Activated T-helper 17 cell treated with anti-CD3 and anti-CD28 coated beads, Interleukin-2, amount 50 U/mL, for 72 hours (primary cell): ENCODE measurements around the gene NTN3. TPM values are rescaled to one million over a fixed set of nuclear protein-coding genes. Genes with fewer than 3 reads are reported as not detected.

Experiments
- ATAC-seq: fragments of 150-1000 bp; cut with Tn5 transposase; replicated peaks from 2 replicates; pipeline ENCODE4 v1.10.0; 2021; ENCODE audit warnings: mild to moderate bottlenecking, moderate library complexity
- H3K27ac Mint-ChIP-seq: one replicate; pipeline ENCODE4 v1.8.0; 2022; ENCODE audit warnings: mixed read lengths
- H3K27me3 Mint-ChIP-seq: one replicate; pipeline ENCODE4 v1.8.0; 2022; ENCODE audit warnings: mixed read lengths
- H3K36me3 Mint-ChIP-seq: one replicate; pipeline ENCODE4 v1.8.0; 2022; ENCODE audit warnings: low read depth, mild to moderate bottlenecking, mixed read lengths
- H3K4me1 Mint-ChIP-seq: one replicate; pipeline ENCODE4 v1.8.0; 2022; ENCODE audit warnings: mixed read lengths
- H3K4me3 Mint-ChIP-seq: one replicate; pipeline ENCODE4 v1.8.0; 2022; ENCODE audit warnings: mild to moderate bottlenecking, mixed read lengths
- H3K9me3 Mint-ChIP-seq: one replicate; pipeline ENCODE4 v1.8.0; 2022; ENCODE audit warnings: mixed read lengths
- total RNA-seq, 2 donors: library from RNA; stranded (reverse); gene quantifications; one replicate each; pipeline ENCODE4 v1.2.3, GENCODE V29; 2022

Gene NTN3
- total RNA-seq, 2 donors from 2014 or later: 0.21 TPM; not detected in 1

GRCh38 chr16:2486645-2487516 lies 15.8 kb downstream of the NTN3 start:
- ATAC-seq: peak; percentile 99

GRCh38 chr16:2487517-2487842 lies 16.4 kb downstream of the NTN3 start:
- peak overlapping the region; percentile 89 for H3K27ac Mint-ChIP-seq
- no peak for ATAC-seq
- no peaks in the 10 kb centered on the region for H3K27me3 Mint-ChIP-seq
- H3K36me3 Mint-ChIP-seq: no peaks in the 10 kb centered on the region
- H3K9me3 Mint-ChIP-seq: no peaks in the 10 kb centered on the region
- H3K4me3 Mint-ChIP-seq: peak overlapping the region; percentile 76
- peaks cover 17% of the 10 kb centered on the region for H3K4me1 Mint-ChIP-seq

More at GRCh38 chr16:2486645-2487516, 15.8 kb downstream of the NTN3 start:
- peak overlapping the region; percentile 89 for H3K27ac Mint-ChIP-seq
- H3K4me3 Mint-ChIP-seq: peak overlapping the region; percentile 76
- no peaks in the 10 kb centered on the region for H3K36me3 Mint-ChIP-seq
- no peaks in the 10 kb centered on the region for H3K27me3 Mint-ChIP-seq
- peaks cover 17% of the 10 kb centered on the region for H3K4me1 Mint-ChIP-seq
- H3K9me3 Mint-ChIP-seq: no peaks in the 10 kb centered on the region

GRCh38 chr16:2487903-2488531 lies 16.9 kb downstream of the NTN3 start:
- ATAC-seq: no peak

GRCh38 chr16:2489581-2489980 lies 18.5 kb downstream of the NTN3 start:
- Mint-ChIP-seq H3K27ac (no peak overlapping the region), H3K9me3 (no peaks in the 10 kb centered on the region), H3K4me1 (peaks cover 13% of the 10 kb centered on the region), H3K27me3 (no peaks in the 10 kb centered on the region), H3K36me3 (no peaks in the 10 kb centered on the region), H3K4me3 (no peak overlapping the region)
- no peak for ATAC-seq

More at GRCh38 chr16:2487903-2488531, 16.9 kb downstream of the NTN3 start:
- Mint-ChIP-seq H3K4me1 (peaks cover 17% of the 10 kb centered on the region), H3K4me3 (peak overlapping the region; percentile 76), H3K27me3 (no peaks in the 10 kb centered on the region), H3K27ac (no peak overlapping the region), H3K36me3 (no peaks in the 10 kb centered on the region), H3K9me3 (no peaks in the 10 kb centered on the region)

- Mint-ChIP-seq H3K4me1 (peaks cover 12% of the 10 kb centered on the region), H3K4me3 (no peak overlapping the region), H3K27me3 (no peaks in the 10 kb centered on the region), H3K27ac (no peak overlapping the region), H3K36me3 (no peaks in the 10 kb centered on the region), H3K9me3 (no peaks in the 10 kb centered on the region)
- no peak for ATAC-seq
Observed at GRCh38 chr16:2490190-2491105, 19.4 kb downstream of the NTN3 start.

- no peak overlapping the region for H3K27ac Mint-ChIP-seq
- H3K4me1 Mint-ChIP-seq: peaks cover 4% of the 10 kb centered on the region
- no peak overlapping the region for H3K4me3 Mint-ChIP-seq
- no peak for ATAC-seq
- no peaks in the 10 kb centered on the region for H3K9me3 Mint-ChIP-seq
- H3K27me3 Mint-ChIP-seq: no peaks in the 10 kb centered on the region
- H3K36me3 Mint-ChIP-seq: peaks cover 1% of the 10 kb centered on the region
Observed at GRCh38 chr16:2492292-2492691, 21.2 kb downstream of the NTN3 start.

- H3K27me3 Mint-ChIP-seq: no peaks in the 10 kb centered on the region
- H3K36me3 Mint-ChIP-seq: peaks cover 9% of the 10 kb centered on the region
- H3K9me3 Mint-ChIP-seq: no peaks in the 10 kb centered on the region
- H3K4me3 Mint-ChIP-seq: no peak overlapping the region
- no peak overlapping the region for H3K27ac Mint-ChIP-seq
- no peak for ATAC-seq
- no peaks in the 10 kb centered on the region for H3K4me1 Mint-ChIP-seq
Observed at GRCh38 chr16:2493605-2494004, 22.5 kb downstream of the NTN3 start.

- no peaks in the 10 kb centered on the region for H3K27me3 Mint-ChIP-seq
- H3K36me3 Mint-ChIP-seq: peaks cover 9% of the 10 kb centered on the region
- no peaks in the 10 kb centered on the region for H3K4me1 Mint-ChIP-seq
- H3K4me3 Mint-ChIP-seq: no peak overlapping the region
- no peaks in the 10 kb centered on the region for H3K9me3 Mint-ChIP-seq
- H3K27ac Mint-ChIP-seq: no peak overlapping the region
- no peak for ATAC-seq
Observed at GRCh38 chr16:2494616-2495015, 23.5 kb downstream of the NTN3 start.

- Mint-ChIP-seq H3K36me3 (peaks cover 9% of the 10 kb centered on the region), H3K27me3 (no peaks in the 10 kb centered on the region)
Observed at GRCh38 chr16:2495041-2495440, 23.9 kb downstream of the NTN3 start.

GRCh38 chr16:2496223-2497115 lies 25.4 kb downstream of the NTN3 start:
- peaks cover 9% of the 10 kb centered on the region for H3K36me3 Mint-ChIP-seq
- no peaks in the 10 kb centered on the region for H3K9me3 Mint-ChIP-seq
- no peaks in the 10 kb centered on the region for H3K27me3 Mint-ChIP-seq
- ATAC-seq: no peak
- no peak overlapping the region for H3K27ac Mint-ChIP-seq
- H3K4me1 Mint-ChIP-seq: no peaks in the 10 kb centered on the region
- no peak overlapping the region for H3K4me3 Mint-ChIP-seq

More at GRCh38 chr16:2495041-2495440, 23.9 kb downstream of the NTN3 start:
- Mint-ChIP-seq H3K9me3 (no peaks in the 10 kb centered on the region), H3K4me1 (no peaks in the 10 kb centered on the region), H3K27ac (no peak overlapping the region), H3K4me3 (no peak overlapping the region)
- no peak for ATAC-seq

GRCh38 chr16:2497116-2497630 lies 26.1 kb downstream of the NTN3 start:
- no peak overlapping the region for H3K27ac Mint-ChIP-seq
- ATAC-seq: no peak
- H3K4me1 Mint-ChIP-seq: no peaks in the 10 kb centered on the region
- peaks cover 9% of the 10 kb centered on the region for H3K36me3 Mint-ChIP-seq
- H3K4me3 Mint-ChIP-seq: no peak overlapping the region
- no peaks in the 10 kb centered on the region for H3K27me3 Mint-ChIP-seq
- no peaks in the 10 kb centered on the region for H3K9me3 Mint-ChIP-seq

GRCh38 chr16:2497695-2498484 lies 26.8 kb downstream of the NTN3 start:
- no peak for ATAC-seq
- no peaks in the 10 kb centered on the region for H3K9me3 Mint-ChIP-seq
- peaks cover 9% of the 10 kb centered on the region for H3K36me3 Mint-ChIP-seq
- no peak overlapping the region for H3K4me3 Mint-ChIP-seq
- no peaks in the 10 kb centered on the region for H3K4me1 Mint-ChIP-seq
- H3K27me3 Mint-ChIP-seq: no peaks in the 10 kb centered on the region
- H3K27ac Mint-ChIP-seq: no peak overlapping the region
